Measurements from ENCODE around the gene EML1. TPM values are rescaled to one million over a fixed set of nuclear protein-coding genes. Genes with fewer than 3 reads are reported as not detected.

Gene EML1
- polyA plus RNA-seq, 1 experiment: 14.2 TPM

DNA sequence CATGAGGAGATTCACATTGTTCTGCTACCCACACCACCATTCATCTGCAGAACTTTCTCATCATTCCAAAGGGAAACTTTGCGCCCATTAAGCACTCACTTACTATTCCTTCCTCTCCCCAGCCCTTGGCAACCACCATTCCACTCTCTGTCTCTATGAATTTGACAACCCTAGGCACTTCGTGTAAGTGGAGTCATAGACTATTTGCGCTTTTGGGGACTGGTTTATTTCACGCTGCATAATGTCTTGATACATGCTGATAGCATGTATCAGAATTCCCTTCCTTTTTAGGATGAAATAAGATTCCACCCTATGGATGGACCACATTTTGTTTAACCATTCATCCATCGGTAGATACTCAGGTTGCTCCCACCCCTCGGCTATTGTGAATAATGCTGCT lies 4.5 kb upstream of the EML1 start:
- H3K27me3 ChIP-seq (ENCODE audit: control insufficient read depth, insufficient read depth, low read length): no peaks in the 10 kb centered on the region
- no peaks in the 10 kb centered on the region for H3K36me3 ChIP-seq (ENCODE audit: control insufficient read depth, insufficient read depth, low read length)
- CTCF ChIA-PET: no interaction called here
- no peak for DNase-seq (ENCODE audit: low read depth)
- TF ChIP-seq, protein P1, sequence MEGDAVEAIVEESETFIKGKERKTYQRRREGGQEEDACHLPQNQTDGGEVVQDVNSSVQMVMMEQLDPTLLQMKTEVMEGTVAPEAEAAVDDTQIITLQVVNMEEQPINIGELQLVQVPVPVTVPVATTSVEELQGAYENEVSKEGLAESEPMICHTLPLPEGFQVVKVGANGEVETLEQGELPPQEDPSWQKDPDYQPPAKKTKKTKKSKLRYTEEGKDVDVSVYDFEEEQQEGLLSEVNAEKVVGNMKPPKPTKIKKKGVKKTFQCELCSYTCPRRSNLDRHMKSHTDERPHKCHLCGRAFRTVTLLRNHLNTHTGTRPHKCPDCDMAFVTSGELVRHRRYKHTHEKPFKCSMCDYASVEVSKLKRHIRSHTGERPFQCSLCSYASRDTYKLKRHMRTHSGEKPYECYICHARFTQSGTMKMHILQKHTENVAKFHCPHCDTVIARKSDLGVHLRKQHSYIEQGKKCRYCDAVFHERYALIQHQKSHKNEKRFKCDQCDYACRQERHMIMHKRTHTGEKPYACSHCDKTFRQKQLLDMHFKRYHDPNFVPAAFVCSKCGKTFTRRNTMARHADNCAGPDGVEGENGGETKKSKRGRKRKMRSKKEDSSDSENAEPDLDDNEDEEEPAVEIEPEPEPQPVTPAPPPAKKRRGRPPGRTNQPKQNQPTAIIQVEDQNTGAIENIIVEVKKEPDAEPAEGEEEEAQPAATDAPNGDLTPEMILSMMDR (IDR thresholded peaks at IDR 0.05; ENCODE audit: insufficient read depth, low read depth, low read length): no peak
- H3K4me3 ChIP-seq (ENCODE audit: low read depth, low read length): no peak overlapping the region
- POLR2A ChIA-PET: no interaction called here

DNA sequence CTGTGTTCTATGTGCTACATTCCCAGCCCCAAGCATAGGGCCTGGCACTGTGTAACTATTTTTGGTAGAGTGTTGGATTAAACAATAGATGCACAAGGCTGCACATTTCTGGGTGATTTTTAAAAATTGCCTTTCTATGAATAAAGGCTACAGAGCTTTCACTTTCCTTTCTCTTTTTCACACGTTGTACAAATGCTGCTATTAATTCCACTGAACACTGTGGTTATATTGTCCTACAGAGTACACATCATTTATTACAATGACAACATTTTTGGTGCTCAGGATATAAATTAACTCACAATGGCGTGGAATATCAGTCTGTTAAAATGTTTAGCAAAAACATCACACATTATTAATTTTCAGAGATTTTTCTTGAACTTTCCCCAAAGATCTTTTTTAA lies 3.6 kb upstream of the EML1 start:
- ChIA-PET POLR2A (no interaction called here), CTCF (interaction anchor here (1.1 kb wide), 1 partner anchor 15 kb away, joined by 3 read pairs; no protein-coding TSS in a partner anchor)
- Histone ChIP-seq H3K27me3 (ENCODE audit: control insufficient read depth, insufficient read depth, low read length) (no peaks in the 10 kb centered on the region), H3K36me3 (ENCODE audit: control insufficient read depth, insufficient read depth, low read length) (no peaks in the 10 kb centered on the region), H3K4me3 (ENCODE audit: low read depth, low read length) (no peak overlapping the region)
- DNase-seq (ENCODE audit: low read depth): no peak
- TF ChIP-seq, protein P1 (IDR thresholded peaks at IDR 0.05; ENCODE audit: insufficient read depth, low read depth, low read length): no peak

DNA sequence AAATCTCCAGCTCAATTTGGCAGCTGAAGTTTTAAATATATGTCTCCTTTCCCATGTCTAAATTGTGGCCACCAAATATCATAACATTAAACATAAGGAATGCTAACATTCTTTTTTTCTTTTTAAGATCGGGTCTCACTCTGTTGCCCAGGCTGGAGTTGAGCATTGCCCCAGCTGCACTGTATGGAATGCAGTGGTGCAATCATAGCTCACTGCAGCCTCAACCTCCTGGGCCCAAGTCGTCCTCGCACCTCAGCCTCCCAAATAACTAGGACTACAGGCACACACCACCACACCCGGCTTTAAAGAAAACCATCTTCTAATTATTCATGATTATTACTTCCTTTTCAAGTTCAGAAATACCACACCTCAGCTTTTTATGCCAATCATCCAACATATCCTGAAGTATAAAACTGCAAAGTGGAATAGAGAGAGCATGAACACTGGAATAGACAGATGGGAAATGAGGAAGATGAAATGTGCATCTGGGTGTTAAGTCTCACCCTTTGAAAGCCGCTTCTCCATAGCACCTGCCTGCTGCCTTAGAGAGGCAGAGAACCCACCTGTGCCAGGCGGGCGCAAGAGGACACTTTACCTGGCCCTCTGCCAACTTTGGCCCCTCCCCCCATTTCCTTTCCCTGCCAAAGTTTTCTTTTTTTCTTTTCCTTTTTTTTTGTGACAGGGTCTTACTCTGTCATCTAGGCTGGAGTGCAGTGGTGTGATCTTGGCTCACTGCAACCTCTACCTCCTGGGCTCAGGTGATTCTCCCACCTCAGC lies 2.8 kb upstream of the EML1 start:
- H3K36me3 ChIP-seq (ENCODE audit: control insufficient read depth, insufficient read depth, low read length): no peaks in the 10 kb centered on the region
- POLR2A ChIA-PET: no interaction called here
- no peaks in the 10 kb centered on the region for H3K27me3 ChIP-seq (ENCODE audit: control insufficient read depth, insufficient read depth, low read length)
- TF ChIP-seq, protein P1 (IDR thresholded peaks at IDR 0.05; ENCODE audit: insufficient read depth, low read depth, low read length): no peak
- no peak for DNase-seq (ENCODE audit: low read depth)
- CTCF ChIA-PET: interaction anchor here (1.1 to 5.7 kb wide), 3 partner anchors 16 to 59 kb away, joined by 3 to 38 read pairs (median 3); no protein-coding TSS in a partner anchor
- no peak overlapping the region for H3K4me3 ChIP-seq (ENCODE audit: low read depth, low read length)

DNA sequence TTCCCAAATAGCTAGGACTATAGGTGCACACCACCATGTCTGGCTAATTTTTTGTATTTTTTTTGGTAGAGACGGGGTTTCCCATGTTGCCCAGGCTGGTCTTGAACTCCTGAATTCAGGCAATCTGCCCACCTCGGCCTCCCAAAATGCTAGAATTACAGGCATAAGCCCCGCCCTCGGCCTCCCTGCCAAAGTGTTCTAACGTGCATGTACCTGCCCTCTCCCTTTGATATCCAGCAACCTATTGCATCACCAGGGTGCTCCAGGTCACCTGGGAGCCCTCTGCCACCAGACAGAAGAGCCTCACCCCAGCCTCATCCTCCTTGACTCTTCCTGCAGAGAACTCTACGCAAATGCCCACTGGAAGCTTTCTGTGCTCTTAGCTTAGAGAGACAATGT lies 2.2 kb upstream of the EML1 start:
- TF ChIP-seq, protein P1 (IDR thresholded peaks at IDR 0.05; ENCODE audit: insufficient read depth, low read depth, low read length): no peak
- ChIA-PET POLR2A (no interaction called here), CTCF (interaction anchor here (1.1 to 5.7 kb wide), 3 partner anchors 51 to 103 kb away, joined by 3 to 38 read pairs (median 3); no protein-coding TSS in a partner anchor)
- no peaks in the 10 kb centered on the region for H3K27me3 ChIP-seq (ENCODE audit: control insufficient read depth, insufficient read depth, low read length)
- no peak overlapping the region for H3K4me3 ChIP-seq (ENCODE audit: low read depth, low read length)
- no peaks in the 10 kb centered on the region for H3K36me3 ChIP-seq (ENCODE audit: control insufficient read depth, insufficient read depth, low read length)
- no peak for DNase-seq (ENCODE audit: low read depth)

DNA sequence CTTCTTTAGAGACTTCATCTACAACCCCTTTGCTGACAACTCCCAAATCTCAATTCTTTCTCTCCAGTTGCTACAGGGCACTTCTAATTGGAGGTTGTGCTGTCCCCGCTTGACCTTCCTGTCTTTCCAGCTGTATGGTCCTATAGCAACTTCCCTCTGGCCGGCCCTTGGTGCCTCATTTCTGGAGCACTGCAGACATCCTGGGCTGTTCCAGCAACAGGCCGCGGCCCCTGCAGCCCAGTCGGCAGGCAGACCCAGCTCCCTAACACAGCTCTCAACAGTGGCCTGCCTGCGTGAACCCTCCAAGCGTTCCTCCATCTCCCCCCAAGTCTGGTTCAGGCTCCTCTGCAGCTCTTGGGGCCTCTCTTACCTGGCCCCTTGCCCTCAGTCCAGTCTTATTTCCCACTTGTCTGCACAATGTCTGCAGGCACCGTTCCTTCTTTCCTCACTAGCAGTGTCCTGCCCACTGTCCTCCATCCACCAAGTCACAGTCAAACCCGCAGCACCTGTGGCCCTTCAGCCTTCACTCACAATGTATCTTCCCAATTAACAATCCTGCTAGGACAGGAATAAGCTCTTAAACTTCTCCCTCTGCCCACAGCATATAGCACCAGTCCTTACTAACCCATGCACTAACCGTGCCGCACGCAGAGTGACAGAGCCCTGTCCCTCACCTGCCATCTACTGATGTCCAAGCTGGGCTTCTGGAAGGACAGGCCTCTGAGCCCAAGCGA lies 1.6 kb upstream of the EML1 start:
- no peaks in the 10 kb centered on the region for H3K27me3 ChIP-seq (ENCODE audit: control insufficient read depth, insufficient read depth, low read length)
- TF ChIP-seq, protein P1 (IDR thresholded peaks at IDR 0.05; ENCODE audit: insufficient read depth, low read depth, low read length): no peak
- H3K36me3 ChIP-seq (ENCODE audit: control insufficient read depth, insufficient read depth, low read length): no peaks in the 10 kb centered on the region
- H3K4me3 ChIP-seq (ENCODE audit: low read depth, low read length): no peak overlapping the region
- CTCF ChIA-PET: interaction anchor here (1.0 to 5.7 kb wide), 7 partner anchors 27 to 103 kb away, joined by 3 to 38 read pairs (median 3); no protein-coding TSS in a partner anchor
- no peak for DNase-seq (ENCODE audit: low read depth)
- POLR2A ChIA-PET: no interaction called here
